Panc1 (cell line): ENCODE measurements around the gene GNPTG.

Experiments
- POLR2AphosphoS5 ChIP-seq: IDR thresholded peaks from 2 replicates; pipeline ENCODE4 v1.6.1; 2012; ENCODE audit warnings: mild to moderate bottlenecking, low read depth, low read length, moderate library complexity
- TF ChIP-seq, protein P1 (sequence below): fragments of 450-650 bp; IDR thresholded peaks from 2 replicates; pipeline ENCODE4 v1.5.1; 2017; ENCODE audit warnings: mild to moderate bottlenecking

DNA sequence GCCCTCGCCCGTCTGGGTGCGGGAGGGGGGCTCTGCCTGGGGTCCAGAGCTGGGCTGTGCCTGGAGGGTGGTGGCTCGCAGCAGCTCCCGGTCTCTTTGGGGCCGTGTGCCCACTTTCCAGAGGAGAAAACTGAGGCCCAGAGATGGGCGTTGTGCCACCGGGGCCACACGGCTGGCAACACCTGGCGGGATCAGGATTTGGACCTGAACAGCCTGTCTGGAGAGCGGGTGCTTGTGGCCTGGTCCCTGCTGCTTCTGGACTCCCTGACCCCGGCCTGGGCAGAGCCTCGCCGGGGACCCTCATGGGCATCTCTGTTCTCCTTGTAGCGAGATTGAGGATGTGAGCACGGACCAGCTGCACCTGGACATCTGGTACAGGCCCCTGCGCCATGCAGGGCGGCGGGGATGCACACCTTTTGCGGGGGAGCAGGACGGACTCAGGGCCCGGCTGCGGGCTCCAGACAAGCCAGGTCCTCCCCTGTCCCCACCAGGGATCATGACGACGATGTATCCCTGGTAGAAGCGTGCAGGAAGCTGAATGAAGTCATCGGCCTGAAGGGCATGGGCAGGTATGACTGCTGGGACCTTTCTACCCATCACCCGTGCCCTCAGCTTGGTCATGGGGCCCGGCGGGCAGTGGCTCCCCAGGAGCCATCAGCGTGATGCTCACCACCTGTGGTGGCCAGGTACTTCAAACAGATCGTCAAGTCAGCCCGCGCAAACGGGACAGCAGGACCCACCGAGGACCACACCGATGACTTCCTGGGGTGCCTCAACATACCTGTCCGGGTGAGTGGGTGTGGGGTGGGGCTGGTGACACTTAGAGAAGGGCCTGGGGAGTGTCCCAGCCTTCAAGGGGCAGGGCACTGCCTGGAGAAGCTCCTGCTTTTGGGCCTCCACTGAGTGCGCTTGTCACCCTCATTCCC is 10.0 kb upstream of the GNPTG start:
- TF ChIP-seq, protein P1, sequence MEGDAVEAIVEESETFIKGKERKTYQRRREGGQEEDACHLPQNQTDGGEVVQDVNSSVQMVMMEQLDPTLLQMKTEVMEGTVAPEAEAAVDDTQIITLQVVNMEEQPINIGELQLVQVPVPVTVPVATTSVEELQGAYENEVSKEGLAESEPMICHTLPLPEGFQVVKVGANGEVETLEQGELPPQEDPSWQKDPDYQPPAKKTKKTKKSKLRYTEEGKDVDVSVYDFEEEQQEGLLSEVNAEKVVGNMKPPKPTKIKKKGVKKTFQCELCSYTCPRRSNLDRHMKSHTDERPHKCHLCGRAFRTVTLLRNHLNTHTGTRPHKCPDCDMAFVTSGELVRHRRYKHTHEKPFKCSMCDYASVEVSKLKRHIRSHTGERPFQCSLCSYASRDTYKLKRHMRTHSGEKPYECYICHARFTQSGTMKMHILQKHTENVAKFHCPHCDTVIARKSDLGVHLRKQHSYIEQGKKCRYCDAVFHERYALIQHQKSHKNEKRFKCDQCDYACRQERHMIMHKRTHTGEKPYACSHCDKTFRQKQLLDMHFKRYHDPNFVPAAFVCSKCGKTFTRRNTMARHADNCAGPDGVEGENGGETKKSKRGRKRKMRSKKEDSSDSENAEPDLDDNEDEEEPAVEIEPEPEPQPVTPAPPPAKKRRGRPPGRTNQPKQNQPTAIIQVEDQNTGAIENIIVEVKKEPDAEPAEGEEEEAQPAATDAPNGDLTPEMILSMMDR, result no peak
- no peak for TF ChIP-seq POLR2AphosphoS5
